HG03196 (cell line): ENCODE data around the gene CPA3.

Experiments used
- ATAC-seq: cut with Tn5 transposase; IDR thresholded peaks from one replicate; pipeline ENCODE4 v1.9.1; 2021; ENCODE audit not compliant: unreplicated experiment

The CPA3 gene

GRCh38 chr3:148857316-148857715, 7.8 kb upstream of the CPA3 start:
- no peak for ATAC-seq

GRCh38 chr3:148861277-148861869, 3.7 kb upstream of the CPA3 start:
- peak; percentile 73 for ATAC-seq

- no peak for ATAC-seq
Measured at GRCh38 chr3:148863297-148863696, 1.8 kb upstream of the CPA3 start.

DNA sequence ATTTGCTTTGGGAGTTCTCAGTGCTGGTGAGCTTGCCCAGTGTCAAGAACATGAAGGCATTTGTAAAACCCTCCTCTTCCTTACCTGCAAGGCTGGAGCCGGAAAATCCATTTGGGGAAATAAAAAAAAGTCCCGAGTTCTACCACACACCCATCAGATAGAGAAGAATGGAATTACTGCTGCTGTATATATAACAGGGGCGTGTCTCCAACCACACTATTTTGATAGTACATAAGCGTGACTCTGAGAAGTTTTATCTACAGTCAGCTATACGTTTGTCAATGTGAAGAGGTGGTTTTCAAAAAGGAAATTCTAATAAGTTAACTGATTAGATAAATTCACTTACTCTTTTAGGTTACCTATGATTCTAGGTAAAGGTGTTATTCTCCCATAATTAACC, 1.3 kb upstream of the CPA3 start:
- no peak for ATAC-seq

DNA sequence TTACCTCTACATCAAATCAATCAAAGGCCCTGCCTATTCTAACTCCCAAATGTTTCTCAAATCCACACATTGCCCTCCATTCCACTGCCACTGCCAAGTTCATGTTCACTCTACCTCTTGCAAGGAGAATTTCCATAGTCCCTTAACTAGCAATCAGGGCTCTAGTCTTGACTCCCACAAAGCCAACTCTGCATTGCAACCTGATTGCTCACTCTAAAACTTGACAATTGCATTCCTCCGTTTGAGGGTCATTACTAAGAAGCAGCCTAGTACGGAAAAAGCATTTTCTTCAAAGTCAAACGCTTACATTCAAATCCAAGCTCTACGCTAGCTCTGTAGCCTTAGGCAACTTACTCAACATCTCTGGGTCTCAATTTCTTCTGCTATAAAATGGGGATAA, 1.2 kb downstream of the CPA3 start:
- no peak for ATAC-seq

DNA sequence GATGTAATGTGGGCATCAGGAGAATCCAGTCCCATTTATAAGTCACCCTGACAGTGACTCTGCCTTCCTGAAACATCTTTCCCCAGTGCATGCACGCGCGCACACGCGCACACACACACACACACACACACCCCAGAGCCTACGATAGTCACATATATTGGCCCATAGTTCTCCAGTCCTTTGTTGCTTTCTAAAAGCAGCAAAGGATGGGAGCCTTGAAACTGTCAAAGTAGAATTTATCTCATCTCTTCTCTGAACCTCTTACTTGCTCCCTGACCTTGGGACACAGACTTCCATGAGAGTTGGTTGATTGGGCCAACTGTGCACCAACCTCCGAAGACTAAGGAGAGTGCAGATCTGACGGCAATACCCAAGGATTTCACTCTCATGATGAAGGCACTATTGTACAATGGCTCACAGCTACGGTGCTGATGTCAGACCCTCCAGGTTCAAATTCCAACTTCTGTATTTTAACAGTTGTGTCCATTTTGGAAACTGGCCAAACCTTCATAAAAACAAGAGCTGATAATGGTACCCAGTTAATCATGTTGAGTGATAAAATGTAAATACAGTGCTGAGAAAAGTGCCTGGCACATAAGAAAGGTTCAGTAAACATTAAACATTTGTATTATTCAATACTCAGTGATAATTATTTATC, 8.3 kb downstream of the CPA3 start:
- no peak for ATAC-seq

- ATAC-seq: no peak
Measured at GRCh38 chr3:148873977-148874376, 8.9 kb downstream of the CPA3 start.

DNA sequence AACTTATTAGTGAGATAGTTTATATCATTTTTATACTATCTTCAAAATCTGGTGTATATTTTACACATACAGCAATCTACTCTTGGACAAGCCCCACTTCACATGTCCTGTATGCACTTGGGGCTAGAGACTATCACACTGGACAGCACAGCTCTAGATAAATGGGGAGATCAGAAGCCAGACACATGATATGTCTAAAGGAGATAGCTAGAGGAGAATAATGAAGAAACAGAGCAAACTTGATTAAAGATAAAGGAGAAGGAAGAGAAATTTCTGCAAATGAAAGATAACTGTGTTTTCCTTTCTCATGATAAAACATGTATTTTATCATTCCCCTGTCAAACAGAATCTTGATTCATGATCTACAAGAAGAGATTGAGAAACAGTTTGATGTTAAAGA, 13.0 kb downstream of the CPA3 start:
- ATAC-seq: no peak

- ATAC-seq: no peak
Measured at GRCh38 chr3:148879256-148879655, 14.2 kb downstream of the CPA3 start.

GRCh38 chr3:148880681-148881080, 15.6 kb downstream of the CPA3 start:
- ATAC-seq: no peak

- no peak for ATAC-seq
Measured at GRCh38 chr3:148881286-148881685, 16.2 kb downstream of the CPA3 start.

DNA sequence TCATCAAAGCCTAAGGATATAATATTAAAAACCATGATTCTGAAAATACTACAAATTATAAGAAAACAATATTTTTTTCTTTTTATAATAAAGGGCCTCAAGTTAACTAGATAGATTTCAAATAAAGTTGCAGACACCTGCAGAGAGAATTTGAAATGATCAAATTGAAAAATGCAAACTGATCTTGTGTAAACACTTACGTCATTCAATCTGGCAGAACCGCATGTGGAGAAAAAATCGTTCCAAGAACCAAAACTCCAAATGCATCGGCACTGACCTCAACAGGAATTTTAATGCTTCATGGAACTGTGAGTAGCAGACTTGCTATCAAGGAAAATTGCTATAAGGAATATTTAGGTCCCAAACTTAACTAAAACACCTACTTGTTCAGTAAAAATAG, 17.2 kb downstream of the CPA3 start:
- no peak for ATAC-seq

GRCh38 chr3:148883163-148883562, 18.1 kb downstream of the CPA3 start:
- ATAC-seq: no peak

DNA sequence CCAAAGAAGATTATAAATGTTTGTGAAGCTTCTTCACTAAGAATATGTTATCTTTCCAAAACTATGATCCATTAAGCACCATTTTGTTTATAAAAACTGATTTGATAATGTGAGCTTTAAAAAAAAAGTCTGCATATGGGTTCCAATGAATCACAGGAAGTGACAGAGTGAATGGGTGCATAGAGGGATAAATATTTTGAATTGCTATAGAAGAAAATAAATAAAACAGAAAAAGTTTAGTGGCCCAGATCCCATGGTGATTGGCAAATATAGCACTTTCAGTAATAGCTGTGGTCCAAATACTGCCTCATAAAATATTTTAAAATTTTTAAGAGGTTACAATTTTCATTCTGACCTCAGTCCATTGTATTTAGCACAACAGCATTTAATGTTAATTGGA, 19.2 kb downstream of the CPA3 start:
- ATAC-seq: no peak

- ATAC-seq: no peak
Measured at GRCh38 chr3:148889828-148890227, 24.7 kb downstream of the CPA3 start.

DNA sequence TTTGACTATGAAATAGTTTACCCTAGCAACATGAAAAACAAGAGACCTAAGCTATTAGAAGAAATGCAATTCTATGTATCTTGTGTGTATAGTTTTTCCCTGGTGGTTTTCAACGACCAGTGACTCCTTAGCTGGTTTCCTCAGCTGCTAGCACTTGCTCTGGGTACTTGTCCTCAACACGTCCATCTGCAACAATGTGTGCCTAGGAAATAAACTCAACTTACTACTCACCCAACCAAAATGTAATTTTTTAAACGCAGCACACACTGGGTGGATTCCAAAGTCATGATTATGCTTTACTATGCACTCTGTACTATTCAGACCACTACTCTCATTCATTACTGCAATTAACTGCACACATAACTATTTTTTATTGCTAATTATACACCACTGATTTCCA, 31.0 kb downstream of the CPA3 start:
- no peak for ATAC-seq

DNA sequence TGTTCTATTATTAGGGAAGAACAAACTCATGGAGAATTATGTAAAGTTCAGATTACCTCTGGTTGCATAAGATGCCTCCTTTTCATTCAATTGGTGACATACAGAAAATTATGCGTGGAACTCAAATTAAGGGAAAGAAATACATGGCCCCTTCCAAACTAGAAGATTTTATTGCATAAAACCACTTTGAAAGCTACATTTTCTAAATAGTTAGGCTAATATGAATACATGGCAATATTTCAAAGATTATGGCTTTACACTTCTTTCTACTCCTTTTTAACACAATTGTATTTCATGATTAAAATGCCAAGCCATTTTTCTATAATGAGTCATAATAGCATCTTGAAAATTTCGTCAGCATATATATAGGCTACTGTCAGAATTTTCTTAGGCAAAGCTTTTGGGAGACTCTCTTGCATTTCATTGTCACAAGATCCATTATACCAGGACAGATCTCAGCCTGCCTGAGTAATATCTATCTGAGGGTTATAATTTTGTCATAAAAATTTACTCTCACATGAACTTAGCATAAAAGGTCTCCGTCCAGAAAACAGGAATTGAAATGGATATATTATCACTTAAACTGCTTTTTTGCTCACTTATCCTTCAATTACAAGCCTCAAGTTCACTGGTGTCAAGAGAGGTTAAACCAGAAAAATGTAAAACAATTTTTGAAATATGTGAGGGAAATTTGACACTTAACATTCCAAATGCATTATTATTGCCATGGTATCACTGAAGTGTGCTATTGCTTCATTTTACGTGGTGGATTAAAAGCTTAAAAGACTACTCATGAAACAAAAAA, 37.1 kb downstream of the CPA3 start:
- ATAC-seq: no peak

DNA sequence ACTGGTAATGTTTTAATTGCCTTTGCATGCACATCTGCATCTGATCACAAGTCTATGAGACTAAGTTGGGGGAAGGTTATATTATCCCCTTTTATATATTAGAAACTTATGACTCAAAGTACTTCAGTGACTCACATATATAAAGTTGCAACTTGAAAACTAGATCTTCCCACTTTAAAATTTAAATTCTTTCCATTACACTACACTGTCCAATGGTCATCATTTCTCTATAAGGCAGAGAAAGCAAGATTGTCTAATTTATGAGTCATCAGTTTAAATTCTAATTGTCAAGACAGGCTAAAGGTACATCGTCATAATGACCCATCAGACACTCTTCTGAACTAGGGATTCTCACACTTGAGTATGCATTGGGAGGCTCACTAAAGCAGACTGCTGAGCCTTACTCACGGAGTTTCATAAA, 37.9 kb downstream of the CPA3 start:
- ATAC-seq: no peak

DNA sequence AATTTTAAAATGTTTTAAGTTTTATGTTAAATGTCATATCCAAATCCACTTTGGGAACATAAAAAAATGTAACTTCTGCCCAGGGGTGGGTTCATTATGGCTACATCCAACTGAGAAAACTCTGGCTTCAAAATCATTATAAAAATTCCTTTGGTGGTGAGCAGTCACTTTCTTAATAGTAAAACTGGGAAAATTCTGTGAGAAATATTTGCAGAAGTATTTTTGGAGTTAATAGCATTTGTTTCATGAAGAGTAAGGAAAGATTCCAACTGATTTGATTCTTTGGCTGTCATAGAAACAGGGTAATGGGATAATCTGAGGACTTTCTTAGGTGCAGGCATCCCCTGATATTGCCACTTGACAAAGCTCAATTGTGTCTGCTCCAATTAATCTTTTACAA, 38.8 kb downstream of the CPA3 start:
- no peak for ATAC-seq

GRCh38 chr3:148906667-148907066, 41.6 kb downstream of the CPA3 start:
- no peak for ATAC-seq

DNA sequence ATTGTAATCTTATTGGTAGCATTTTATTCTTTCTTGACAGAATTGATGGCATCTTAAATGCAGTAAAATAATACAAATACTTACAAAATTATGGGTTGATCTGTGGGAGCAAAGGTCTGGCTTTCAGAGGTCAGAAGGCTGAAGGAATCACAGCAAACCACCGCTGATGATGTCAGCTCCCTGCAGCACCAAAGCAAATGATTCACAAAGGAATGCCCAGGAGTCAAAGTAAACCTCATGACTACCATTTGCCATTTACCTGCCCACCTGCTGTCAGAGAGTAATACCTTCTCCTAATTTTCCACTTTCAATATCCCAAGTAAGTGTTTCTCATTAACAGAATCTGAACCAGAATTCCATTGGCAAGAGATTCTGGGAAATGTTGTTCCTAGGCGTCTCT, 46.1 kb downstream of the CPA3 start:
- no peak for ATAC-seq

DNA sequence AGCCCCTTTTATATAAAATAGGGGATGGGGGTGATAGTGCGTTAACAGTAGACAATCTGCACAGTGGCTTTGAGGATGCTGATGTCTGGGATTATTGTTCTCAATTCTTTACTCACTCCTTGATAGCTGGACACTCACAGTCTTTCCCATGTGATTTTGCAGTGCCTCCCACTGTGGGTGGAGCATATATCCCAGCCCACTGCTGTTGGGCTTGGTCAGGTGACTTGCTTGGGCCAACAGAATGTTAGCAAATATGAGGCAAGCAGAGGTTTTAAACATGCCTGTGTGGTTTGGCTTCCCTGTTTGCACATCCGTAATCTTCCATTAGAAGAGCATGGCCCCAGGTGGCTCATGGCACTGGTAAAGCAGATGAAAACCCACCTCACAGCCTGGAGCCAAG, 46.5 kb downstream of the CPA3 start:
- no peak for ATAC-seq
